HepG2 (cell line): ENCODE measurements around the gene PRIM2. TPM values are rescaled to one million over a fixed set of nuclear protein-coding genes. Genes with fewer than 3 reads are reported as not detected.
"Not testable (repeated sequence)": the region's sequence is repeated elsewhere in the genome, so short reads cannot be mapped to it uniquely, and the experiment has no call there.

ENCODE experiments used
- ATAC-seq: fragments of 200-7000 bp; cut with Tn5 transposase; 3 replicates; pipeline ENCODE4 v1.9.1; 2020; ENCODE audit warnings: mild to moderate bottlenecking, moderate library complexity
- BruUV-seq: library from RNA; stranded (reverse); fragments of 400-500 nt; replicated peaks from 2 replicates; lab custom pipeline; 2021; lab: Mats Ljungman, UMichigan
- CTCF ChIA-PET: fragments of 300-600 bp; formaldehyde crosslinking; extraction: SDS; loops from one replicate; lab custom pipeline; 2021; ENCODE audit warnings: low total read pairs, inconsistent platforms, low intra/inter-chr PET ratio; lab: Yijun Ruan, JAX
- POLR2A ChIA-PET: fragments of 350-600 bp; sonication (Branson Sonifier 250); formaldehyde crosslinking; loops from one replicate; lab custom pipeline; 2020; ENCODE audit warnings: antibody characterized with exemption, inconsistent platforms; lab: Yijun Ruan, JAX
- DNase-seq: peaks from one replicate; pipeline ENCODE4 v3.0.0-alpha.2; 2015; ENCODE audit warnings: low spot score
- FAIRE-seq: peaks from 3 replicates; lab custom pipeline; 2011; peaks lifted over from hg19 to GRCh38; lab: Jason Lieb, UNC
- H2AFZ ChIP-seq: one replicate; pipeline ENCODE4 v1.6.1; 2011; ENCODE audit warnings: low read length, inconsistent platforms
- H3K27ac ChIP-seq: fragments of 300-600 bp; 3 replicates; pipeline ENCODE4 v1.8.0; 2011; ENCODE audit warnings: mixed run types, mild to moderate bottlenecking, mixed read lengths, low read length, inconsistent platforms; ENCODE audit not compliant: insufficient read depth; ENCODE audit errors: extremely low read length
- H3K27me3 ChIP-seq, 2 experiments: fragments of 200-600 bp in 1 of 2; 2 replicates in 1 of 2; 3 replicates in 1 of 2; pipeline versions ENCODE4 v1.6.0 to v1.8.0; 2011; ENCODE audit warnings: low read length in 2 of 2, mild to moderate bottlenecking in 2 of 2, moderate library complexity in 2 of 2, inconsistent platforms in 1 of 2; ENCODE audit not compliant: insufficient read depth in 2 of 2, control insufficient read depth in 1 of 2
- H3K36me3 ChIP-seq, 2 experiments: fragments of 200-600 bp in 1 of 2; replicated peaks in 1 of 2; 2 replicates in 1 of 2; 3 replicates in 1 of 2; pipeline versions ENCODE4 v1.5.1 to v1.8.0; 2011; ENCODE audit warnings: low read length in 2 of 2, inconsistent platforms in 1 of 2; ENCODE audit not compliant: insufficient read depth in 2 of 2, control insufficient read depth in 1 of 2
- H3K4me1 ChIP-seq: 2 replicates; pipeline ENCODE4 v1.5.1; 2012; ENCODE audit warnings: low read length, inconsistent platforms; ENCODE audit not compliant: insufficient read depth
- H3K4me2 ChIP-seq: 2 replicates; pipeline ENCODE4 v1.6.0; 2011; ENCODE audit warnings: low read depth, low read length, inconsistent platforms
- H3K4me3 ChIP-seq, 3 experiments: fragments of 200-600 bp in 1 of 3; sonication (generic), shearing (Covaris generic) in 1 of 3; replicated peaks in 1 of 3; 2 replicates each; pipeline ENCODE4 v1.5.1; 2011 to 2016; ENCODE audit warnings: low read length in 3 of 3, inconsistent platforms in 2 of 3, low read depth in 2 of 3, mild to moderate bottlenecking in 2 of 3, control low read depth in 1 of 3, mixed read lengths in 1 of 3; ENCODE audit not compliant: insufficient read depth in 1 of 3
- H3K79me2 ChIP-seq: one replicate; pipeline ENCODE4 v1.6.1; 2011; ENCODE audit warnings: low read length, inconsistent platforms; ENCODE audit not compliant: insufficient read depth
- H3K9ac ChIP-seq: 2 replicates; pipeline ENCODE4 v1.6.0; 2011; ENCODE audit warnings: mild to moderate bottlenecking, low read depth, low read length, inconsistent platforms; ENCODE audit not compliant: insufficient read depth
- H3K9me3 ChIP-seq: 2 replicates; pipeline ENCODE4 v1.5.1; 2012; ENCODE audit warnings: mild to moderate bottlenecking, low read length
- H4K20me1 ChIP-seq: 2 replicates; pipeline ENCODE4 v1.6.0; 2011; ENCODE audit warnings: inconsistent platforms, mild to moderate bottlenecking, low read length, moderate library complexity; ENCODE audit not compliant: insufficient read depth
- HNF4A ChIP-seq: sonication (generic); formaldehyde crosslinking; IDR thresholded peaks from 2 replicates; pipeline ENCODE4 v1.4.0; 2020; ENCODE audit warnings: missing genetic modification reagents
- TEAD3 ChIP-seq: optimal IDR thresholded peaks from 2 replicates; pipeline ENCODE3; 2016; ENCODE audit warnings: borderline replicate concordance
- ZNF12 ChIP-seq: sonication (generic); formaldehyde crosslinking; IDR thresholded peaks from 2 replicates; pipeline ENCODE4 v1.5.0; 2020; ENCODE audit warnings: missing genetic modification reagents
- ZNF264 ChIP-seq: sonication (generic); formaldehyde crosslinking; IDR thresholded peaks from 2 replicates; pipeline ENCODE4 v1.4.0; 2020; ENCODE audit warnings: missing genetic modification reagents
- WGBS: methylation state at CpG from one replicate; pipeline ENCODE4 v1.1.6; 2017; ENCODE audit warnings: low lambda C conversion rate; 5-methylcytosine and 5-hydroxymethylcytosine counted together
- in situ Hi-C: cut with HindIII; loops from 2 replicates; pipeline ENCODE4 v1.10.0; 2017; ENCODE audit warnings: low pct_unique_long_range_greater_than_20kb; ENCODE audit not compliant: extremely low pct_ligation_motif_present
- intact Hi-C: fragments of 100-400 bp; cut with micrococcal nuclease; formaldehyde crosslinking; loops from one replicate; pipeline ENCODE4 v1.10.0; 2022; ENCODE audit not compliant: unreplicated experiment
- polyA plus RNA-seq, 8 experiments: library from polyadenylated mRNA; depleted of rRNA in 3 of 8; stranded (reverse) in 7 of 8; unstranded in 1 of 8; fragments of >200 nt; fragmentation: Illumina TruSeq in 4 of 8; extraction: Trizol in 4 of 8; gene quantifications; 2 replicates each; pipeline versions ENCODE4 v1.2.1 to v1.2.3, GENCODE V29; 2011 to 2016; ENCODE audit warnings: low read depth in 4 of 8, missing spikeins in 1 of 8, mixed read lengths in 1 of 8; ENCODE audit not compliant: insufficient read depth in 1 of 8
- total RNA-seq, 5 experiments: library from RNA; depleted of rRNA; stranded (reverse); fragments of >200 nt; fragmentation: Illumina TruSeq; extraction: Trizol; gene quantifications; 2 replicates each; pipeline ENCODE4 v1.2.3, GENCODE V29; 2016; ENCODE audit warnings: low read depth in 1 of 5

Gene PRIM2
- total and polyA plus RNA-seq, 2 of the 13 experiments (the other 11 are each of a cell fraction or from before 2014, with no cell fraction given), result 8.0 to 52.7 TPM

GRCh38 chr6:57463809-57464208 is 146.4 kb downstream of the PRIM2 start:
- POLR2A ChIA-PET, H3K27me3 ChIP-seq, in situ Hi-C loops, H3K79me2 ChIP-seq, H3K4me2 ChIP-seq, FAIRE-seq, CTCF ChIA-PET, H3K27ac ChIP-seq, H3K4me3 ChIP-seq, H3K36me3 ChIP-seq, H3K9me3 ChIP-seq, H4K20me1 ChIP-seq, intact Hi-C loops, H2AFZ ChIP-seq, H3K9ac ChIP-seq, BruUV-seq: not testable (repeated sequence)
- WGBS, result 59% methylated on average over 5 of the region's 5 CpGs
- peaks cover 18% of the 10 kb centered on the region for H3K4me1 ChIP-seq
- TF ChIP-seq ZNF12 (CRISPR knock-in tag) (peak; percentile 90), HNF4A (0 out of 2 replicates have a peak, but pooled peaks have one; percentile 16), TEAD3 (CRISPR knock-in tag) (peak; percentile 48), ZNF264 (CRISPR knock-in tag) (peak; percentile 79)
- peak; percentile 39 for DNase-seq
- ATAC-seq, result peak; percentile 84

- intact Hi-C loops, H3K27me3 ChIP-seq, BruUV-seq, H3K27ac ChIP-seq, in situ Hi-C loops, DNase-seq, H3K4me2 ChIP-seq, H2AFZ ChIP-seq, FAIRE-seq, H3K4me3 ChIP-seq, H3K79me2 ChIP-seq, H3K9ac ChIP-seq, CTCF ChIA-PET, ATAC-seq, POLR2A ChIA-PET, H3K36me3 ChIP-seq, H3K9me3 ChIP-seq, H4K20me1 ChIP-seq: not testable (repeated sequence)
- peaks cover 24% of the 10 kb centered on the region for H3K4me1 ChIP-seq
- WGBS, result 97% methylated on average over 3 of the region's 3 CpGs
These were observed 148.5 kb downstream of the PRIM2 start for GRCh38 chr6:57465968-57466367.
